Esophagus muscularis mucosa (tissue), 4 donors: ENCODE measurements around the gene ARID1B.

ENCODE experiments used
- EP300 ChIP-seq: sonication (generic); formaldehyde crosslinking; IDR thresholded peaks from one replicate; pipeline ENCODE4 v1.6.1; 2017; ENCODE audit warnings: antibody characterized with exemption
- POLR2AphosphoS5 ChIP-seq, 2 donors: sonication (generic); formaldehyde crosslinking; IDR thresholded peaks; one replicate each; pipeline ENCODE4 v1.6.1; 2017; ENCODE audit warnings: antibody characterized with exemption in 2 of 2
- TF ChIP-seq, protein P1 (sequence below), 3 experiments: fragments of 200-600 bp in 2 of 3; fragments of 450-650 bp in 1 of 3; sonication (generic) in 2 of 3; IDR thresholded peaks; one replicate each; pipeline ENCODE4 v1.5.1; 2017 to 2019; ENCODE audit warnings: antibody characterized with exemption in 3 of 3, mild to moderate bottlenecking in 2 of 3, moderate library complexity in 1 of 3

DNA sequence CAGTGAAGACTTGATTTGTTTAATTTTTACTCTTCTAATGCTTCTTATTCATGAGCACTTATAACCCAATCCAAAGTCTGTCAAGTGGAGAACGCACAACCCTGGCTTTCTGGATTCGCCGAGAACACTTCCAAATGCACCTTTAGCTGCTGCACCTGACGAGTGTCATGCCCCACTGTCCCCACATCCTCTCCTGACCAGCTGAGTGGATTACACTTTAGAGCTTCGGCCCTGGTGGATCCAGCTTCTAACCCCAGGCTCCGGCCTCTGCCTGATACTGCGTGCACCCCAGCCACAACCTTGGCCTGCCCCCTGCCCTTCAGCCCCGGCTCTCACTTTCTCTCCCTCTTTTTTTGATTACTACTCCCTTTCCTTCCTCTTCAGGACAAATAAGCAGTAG, 287.3 kb downstream of the ARID1B start:
- TF ChIP-seq EP300 (no peak), POLR2AphosphoS5 (IDR thresholded peaks at IDR 0.05) (no peak)
- TF ChIP-seq, protein P1, sequence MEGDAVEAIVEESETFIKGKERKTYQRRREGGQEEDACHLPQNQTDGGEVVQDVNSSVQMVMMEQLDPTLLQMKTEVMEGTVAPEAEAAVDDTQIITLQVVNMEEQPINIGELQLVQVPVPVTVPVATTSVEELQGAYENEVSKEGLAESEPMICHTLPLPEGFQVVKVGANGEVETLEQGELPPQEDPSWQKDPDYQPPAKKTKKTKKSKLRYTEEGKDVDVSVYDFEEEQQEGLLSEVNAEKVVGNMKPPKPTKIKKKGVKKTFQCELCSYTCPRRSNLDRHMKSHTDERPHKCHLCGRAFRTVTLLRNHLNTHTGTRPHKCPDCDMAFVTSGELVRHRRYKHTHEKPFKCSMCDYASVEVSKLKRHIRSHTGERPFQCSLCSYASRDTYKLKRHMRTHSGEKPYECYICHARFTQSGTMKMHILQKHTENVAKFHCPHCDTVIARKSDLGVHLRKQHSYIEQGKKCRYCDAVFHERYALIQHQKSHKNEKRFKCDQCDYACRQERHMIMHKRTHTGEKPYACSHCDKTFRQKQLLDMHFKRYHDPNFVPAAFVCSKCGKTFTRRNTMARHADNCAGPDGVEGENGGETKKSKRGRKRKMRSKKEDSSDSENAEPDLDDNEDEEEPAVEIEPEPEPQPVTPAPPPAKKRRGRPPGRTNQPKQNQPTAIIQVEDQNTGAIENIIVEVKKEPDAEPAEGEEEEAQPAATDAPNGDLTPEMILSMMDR (IDR thresholded peaks at IDR 0.05) = no peak
